ENCODE results near the gene EXOC2.

DNA sequence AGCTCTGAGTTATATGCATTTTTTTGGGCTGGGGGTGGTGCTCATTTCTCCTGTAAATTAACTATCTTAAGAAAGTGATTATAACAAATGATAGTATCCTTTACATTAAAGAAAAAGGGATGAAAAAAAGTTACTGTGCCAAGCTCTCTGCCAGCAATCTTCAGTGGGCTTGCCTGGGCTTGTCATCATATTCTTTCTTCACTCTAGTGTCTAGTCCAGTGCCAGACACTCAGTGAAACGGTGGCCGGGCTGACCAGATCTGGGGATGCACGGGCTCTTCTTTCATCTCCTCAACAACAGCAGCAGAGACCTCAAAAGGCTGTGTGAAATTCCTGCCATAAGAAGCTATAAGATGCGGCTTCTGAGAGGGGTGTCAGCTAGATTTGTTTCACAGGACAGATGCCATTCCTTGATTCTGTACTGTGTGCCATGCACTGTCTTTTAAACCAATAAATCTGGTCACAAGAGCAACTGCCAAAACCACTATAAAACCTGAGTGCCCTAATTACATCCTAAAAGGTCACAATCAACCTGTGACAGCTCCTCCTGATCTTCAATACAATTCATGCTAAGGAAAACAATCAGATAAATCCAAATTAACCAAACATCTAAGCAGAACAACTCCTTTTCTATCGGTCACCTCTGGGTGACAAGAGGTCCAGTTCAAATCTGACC lies 12.1 kb downstream of the EXOC2 start:
- no peak for TF ChIP-seq POLR2A (IDR thresholded peaks at IDR 0.05)
- TF ChIP-seq, protein P1, sequence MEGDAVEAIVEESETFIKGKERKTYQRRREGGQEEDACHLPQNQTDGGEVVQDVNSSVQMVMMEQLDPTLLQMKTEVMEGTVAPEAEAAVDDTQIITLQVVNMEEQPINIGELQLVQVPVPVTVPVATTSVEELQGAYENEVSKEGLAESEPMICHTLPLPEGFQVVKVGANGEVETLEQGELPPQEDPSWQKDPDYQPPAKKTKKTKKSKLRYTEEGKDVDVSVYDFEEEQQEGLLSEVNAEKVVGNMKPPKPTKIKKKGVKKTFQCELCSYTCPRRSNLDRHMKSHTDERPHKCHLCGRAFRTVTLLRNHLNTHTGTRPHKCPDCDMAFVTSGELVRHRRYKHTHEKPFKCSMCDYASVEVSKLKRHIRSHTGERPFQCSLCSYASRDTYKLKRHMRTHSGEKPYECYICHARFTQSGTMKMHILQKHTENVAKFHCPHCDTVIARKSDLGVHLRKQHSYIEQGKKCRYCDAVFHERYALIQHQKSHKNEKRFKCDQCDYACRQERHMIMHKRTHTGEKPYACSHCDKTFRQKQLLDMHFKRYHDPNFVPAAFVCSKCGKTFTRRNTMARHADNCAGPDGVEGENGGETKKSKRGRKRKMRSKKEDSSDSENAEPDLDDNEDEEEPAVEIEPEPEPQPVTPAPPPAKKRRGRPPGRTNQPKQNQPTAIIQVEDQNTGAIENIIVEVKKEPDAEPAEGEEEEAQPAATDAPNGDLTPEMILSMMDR (IDR thresholded peaks at IDR 0.05): no peak

All from lower leg skin (tissue), 3 donors.